Measurements from ENCODE around the gene CDKN2B-AS1. TPM values are rescaled to one million over a fixed set of nuclear protein-coding genes. Genes with fewer than 3 reads are reported as not detected.

CDKN2B-AS1 gene
- total and polyA plus RNA-seq, 8 donors = 0.18 to 1.6 (median 0.36) TPM

DNA sequence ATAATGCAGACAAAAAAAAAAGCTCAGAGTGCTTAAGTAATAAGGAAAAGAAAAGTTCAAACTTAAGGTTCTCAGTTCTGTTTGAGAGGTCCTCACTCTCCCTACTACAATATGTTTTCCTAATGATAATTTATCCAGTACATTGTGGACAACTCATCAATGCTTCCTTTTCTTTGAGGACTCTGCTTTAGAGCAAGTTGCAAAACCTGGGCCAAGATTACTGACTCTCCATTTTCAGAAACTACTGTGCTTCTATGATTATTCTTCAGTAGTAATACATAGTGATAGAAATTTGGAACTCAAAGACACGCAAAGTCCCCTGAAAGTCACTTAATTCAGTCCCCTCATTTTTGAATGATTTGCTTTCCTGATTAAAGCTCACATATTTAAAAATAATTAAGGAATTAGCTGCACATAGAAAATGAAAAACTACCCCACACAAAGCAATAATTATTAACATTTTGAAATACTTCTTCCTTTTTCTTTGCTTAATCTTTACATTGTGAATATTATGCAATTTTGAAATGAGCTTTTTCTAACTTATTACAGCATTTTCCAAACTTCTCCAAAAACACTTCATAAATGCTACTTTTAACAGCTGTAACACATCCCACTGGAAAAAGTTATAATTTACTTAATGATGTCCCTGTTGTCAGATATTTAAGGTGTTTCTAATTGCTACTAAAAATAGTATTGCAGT, 11.6 kb upstream of the CDKN2B-AS1 start:
- peaks cover 93 to 96% of the 10 kb centered on the region in 2 donors for H3K27me3 ChIP-seq
- no peak overlapping the region for H3K4me3 ChIP-seq
- DNase-seq (no peak), ATAC-seq (no peak)
- no peaks in the 10 kb centered on the region for H3K36me3 ChIP-seq
- no peak overlapping the region for H3K27ac ChIP-seq
- H3K4me1 ChIP-seq = no peaks in the 10 kb centered on the region
- TF ChIP-seq, protein P1, sequence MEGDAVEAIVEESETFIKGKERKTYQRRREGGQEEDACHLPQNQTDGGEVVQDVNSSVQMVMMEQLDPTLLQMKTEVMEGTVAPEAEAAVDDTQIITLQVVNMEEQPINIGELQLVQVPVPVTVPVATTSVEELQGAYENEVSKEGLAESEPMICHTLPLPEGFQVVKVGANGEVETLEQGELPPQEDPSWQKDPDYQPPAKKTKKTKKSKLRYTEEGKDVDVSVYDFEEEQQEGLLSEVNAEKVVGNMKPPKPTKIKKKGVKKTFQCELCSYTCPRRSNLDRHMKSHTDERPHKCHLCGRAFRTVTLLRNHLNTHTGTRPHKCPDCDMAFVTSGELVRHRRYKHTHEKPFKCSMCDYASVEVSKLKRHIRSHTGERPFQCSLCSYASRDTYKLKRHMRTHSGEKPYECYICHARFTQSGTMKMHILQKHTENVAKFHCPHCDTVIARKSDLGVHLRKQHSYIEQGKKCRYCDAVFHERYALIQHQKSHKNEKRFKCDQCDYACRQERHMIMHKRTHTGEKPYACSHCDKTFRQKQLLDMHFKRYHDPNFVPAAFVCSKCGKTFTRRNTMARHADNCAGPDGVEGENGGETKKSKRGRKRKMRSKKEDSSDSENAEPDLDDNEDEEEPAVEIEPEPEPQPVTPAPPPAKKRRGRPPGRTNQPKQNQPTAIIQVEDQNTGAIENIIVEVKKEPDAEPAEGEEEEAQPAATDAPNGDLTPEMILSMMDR (IDR thresholded peaks at IDR 0.05) = no peak
- no peaks in the 10 kb centered on the region for H3K9me3 ChIP-seq
- intact Hi-C loops (cut with DNase I) = no loop called here

DNA sequence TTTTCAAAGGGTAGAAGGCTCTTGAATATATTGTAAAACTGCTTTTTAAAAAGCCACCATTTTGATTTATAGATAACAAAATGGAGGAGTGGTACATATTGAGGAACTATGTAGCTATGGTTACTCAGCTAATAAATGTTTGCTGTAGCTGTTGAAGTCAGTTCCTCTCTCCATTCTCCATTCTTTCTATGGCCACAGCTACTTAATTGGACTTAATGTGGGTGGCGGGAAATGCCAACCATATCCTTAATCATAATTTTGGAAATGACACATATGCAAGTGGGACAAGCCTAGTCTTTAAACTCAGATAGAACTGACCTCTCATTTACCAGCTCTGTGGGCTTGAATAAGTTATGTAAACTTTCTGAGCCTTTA, 11.0 kb upstream of the CDKN2B-AS1 start:
- no peaks in the 10 kb centered on the region for H3K36me3 ChIP-seq
- no peaks in the 10 kb centered on the region for H3K9me3 ChIP-seq
- intact Hi-C loops (cut with DNase I) = no loop called here
- no peak overlapping the region for H3K27ac ChIP-seq
- no peak overlapping the region for H3K4me3 ChIP-seq
- DNase-seq (no peak), ATAC-seq (no peak)
- no peaks in the 10 kb centered on the region for H3K4me1 ChIP-seq
- TF ChIP-seq, protein P1 (IDR thresholded peaks at IDR 0.05) = no peak
- peaks cover 93 to 96% of the 10 kb centered on the region in 2 donors for H3K27me3 ChIP-seq

DNA sequence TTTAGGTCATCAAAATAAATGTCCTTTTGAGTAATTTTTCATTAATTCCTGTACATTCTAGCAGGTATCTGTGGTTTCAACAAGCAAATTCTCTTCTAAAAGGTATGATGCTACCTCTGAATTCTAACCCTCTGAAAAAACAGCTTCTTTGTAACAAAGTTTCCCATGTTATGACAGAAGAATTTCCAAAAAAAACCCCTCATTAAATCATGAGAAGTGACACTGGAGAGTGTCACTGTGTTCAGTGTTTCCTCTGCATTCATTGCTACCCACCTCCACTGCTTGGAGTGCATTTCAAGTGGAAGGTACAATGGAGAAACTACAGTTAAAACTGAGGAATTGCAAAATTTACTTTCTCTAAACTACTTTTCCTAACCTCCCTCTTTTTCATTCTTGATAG, 10.5 kb upstream of the CDKN2B-AS1 start:
- intact Hi-C loops (cut with DNase I) = no loop called here
- H3K36me3 ChIP-seq = no peaks in the 10 kb centered on the region
- TF ChIP-seq, protein P1 (IDR thresholded peaks at IDR 0.05) = no peak
- DNase-seq = no peak
- H3K4me3 ChIP-seq = no peak overlapping the region
- no peak overlapping the region for H3K27ac ChIP-seq
- peaks cover 93 to 96% of the 10 kb centered on the region in 2 donors for H3K27me3 ChIP-seq
- no peak for ATAC-seq
- H3K9me3 ChIP-seq = no peaks in the 10 kb centered on the region
- no peaks in the 10 kb centered on the region for H3K4me1 ChIP-seq

DNA sequence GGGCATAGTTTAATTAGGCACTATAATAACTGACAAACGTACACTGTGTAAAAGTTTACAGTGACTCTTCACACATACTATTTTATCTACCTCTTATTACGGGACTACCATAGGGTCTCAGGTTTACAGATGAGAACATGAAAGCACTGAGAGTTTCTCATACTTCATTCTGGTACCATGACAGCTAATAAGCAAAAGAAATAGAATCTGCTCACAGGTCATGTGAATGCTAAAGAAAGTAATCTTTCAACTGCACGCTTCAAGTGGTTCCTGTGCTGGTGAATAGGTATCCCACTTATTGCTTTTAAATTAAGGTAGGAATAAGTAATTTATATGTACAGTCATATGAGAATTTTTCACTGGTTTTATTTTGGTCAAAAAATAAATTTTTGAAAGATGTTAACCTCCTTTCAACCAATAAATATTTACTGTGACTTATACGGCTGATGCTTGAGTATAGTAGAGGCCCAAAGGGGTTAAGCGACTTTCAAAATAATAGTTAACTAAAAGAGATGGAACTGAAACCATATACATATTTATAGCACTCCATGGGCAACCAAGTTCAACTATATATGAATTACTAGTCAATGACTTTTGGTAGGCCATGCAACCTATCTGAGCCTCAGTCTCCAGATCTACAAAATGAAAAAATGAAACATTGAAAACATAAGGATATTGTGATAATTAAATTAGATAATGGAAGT, 8.5 kb upstream of the CDKN2B-AS1 start:
- no peak overlapping the region for H3K4me3 ChIP-seq
- no peaks in the 10 kb centered on the region for H3K4me1 ChIP-seq
- H3K27ac ChIP-seq = no peak overlapping the region
- intact Hi-C loops (cut with DNase I) = no loop called here
- ATAC-seq = no peak
- TF ChIP-seq, protein P1 (IDR thresholded peaks at IDR 0.05) = no peak
- DNase-seq = no peak
- H3K9me3 ChIP-seq = no peaks in the 10 kb centered on the region
- H3K27me3 ChIP-seq = peaks cover 95 to 98% of the 10 kb centered on the region in 2 donors
- no peaks in the 10 kb centered on the region for H3K36me3 ChIP-seq
